MM.1S (cell line): ENCODE data around the gene TFDP2.

ENCODE experiments used
- EZH2phosphoT487 ChIP-seq: fragments of 300-600 bp; sonication (generic); IDR thresholded peaks from 2 replicates; pipeline ENCODE4 v1.6.1; 2018; ENCODE audit warnings: antibody characterized with exemption, low read length
- TF ChIP-seq, protein P1 (sequence below): fragments of 300-600 bp; sonication (generic); IDR thresholded peaks from 2 replicates; pipeline ENCODE4 v1.5.1; 2016; ENCODE audit warnings: antibody characterized with exemption, low read length, mixed read lengths

GRCh38 chr3:142007710-142008399 is 141.5 kb downstream of the TFDP2 start:
- TF ChIP-seq, protein P1, sequence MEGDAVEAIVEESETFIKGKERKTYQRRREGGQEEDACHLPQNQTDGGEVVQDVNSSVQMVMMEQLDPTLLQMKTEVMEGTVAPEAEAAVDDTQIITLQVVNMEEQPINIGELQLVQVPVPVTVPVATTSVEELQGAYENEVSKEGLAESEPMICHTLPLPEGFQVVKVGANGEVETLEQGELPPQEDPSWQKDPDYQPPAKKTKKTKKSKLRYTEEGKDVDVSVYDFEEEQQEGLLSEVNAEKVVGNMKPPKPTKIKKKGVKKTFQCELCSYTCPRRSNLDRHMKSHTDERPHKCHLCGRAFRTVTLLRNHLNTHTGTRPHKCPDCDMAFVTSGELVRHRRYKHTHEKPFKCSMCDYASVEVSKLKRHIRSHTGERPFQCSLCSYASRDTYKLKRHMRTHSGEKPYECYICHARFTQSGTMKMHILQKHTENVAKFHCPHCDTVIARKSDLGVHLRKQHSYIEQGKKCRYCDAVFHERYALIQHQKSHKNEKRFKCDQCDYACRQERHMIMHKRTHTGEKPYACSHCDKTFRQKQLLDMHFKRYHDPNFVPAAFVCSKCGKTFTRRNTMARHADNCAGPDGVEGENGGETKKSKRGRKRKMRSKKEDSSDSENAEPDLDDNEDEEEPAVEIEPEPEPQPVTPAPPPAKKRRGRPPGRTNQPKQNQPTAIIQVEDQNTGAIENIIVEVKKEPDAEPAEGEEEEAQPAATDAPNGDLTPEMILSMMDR = no peak
- TF ChIP-seq EZH2phosphoT487 = no peak
